WTC11 (cell line): ENCODE results near the gene P3H3. TPM values are rescaled to one million over a fixed set of nuclear protein-coding genes. Genes with fewer than 3 reads are reported as not detected.
A peak's percentile ranks its signal among the peaks of the same experiment; 100 is the strongest.

Experiments
- ATAC-seq: fragments of 200-7000 bp; cut with Tn5 transposase; 2 replicates; pipeline ENCODE4 v1.10.0; 2021; ENCODE audit warnings: mild to moderate bottlenecking, moderate library complexity
- CTCF ChIA-PET: fragments of 300-600 bp; sonication (Branson Sonifier 250); formaldehyde crosslinking; loops from one replicate; lab custom pipeline; 2021; ENCODE audit warnings: antibody characterized with exemption; lab: Charles Lee
- POLR2A ChIA-PET: fragments of 350-600 bp; sonication (Branson Sonifier 250); formaldehyde crosslinking; loops from one replicate; lab custom pipeline; 2021; ENCODE audit warnings: antibody characterized with exemption; lab: Charles Lee
- DNase-seq: peaks from one replicate; pipeline ENCODE4 v3.0.0; 2021; ENCODE audit warnings: low spot score
- H3K27ac Mint-ChIP-seq: 2 replicates; pipeline ENCODE4 v1.8.0; 2021; ENCODE audit warnings: mixed read lengths
- H3K27me3 Mint-ChIP-seq: 2 replicates; pipeline ENCODE4 v1.8.0; 2021; ENCODE audit warnings: low read depth, mild to moderate bottlenecking, moderate library complexity, mixed read lengths
- H3K36me3 Mint-ChIP-seq: 2 replicates; pipeline ENCODE4 v1.8.0; 2021; ENCODE audit warnings: mixed read lengths
- H3K4me1 Mint-ChIP-seq: 2 replicates; pipeline ENCODE4 v1.8.0; 2022; ENCODE audit warnings: mixed read lengths
- H3K4me3 Mint-ChIP-seq: 2 replicates; pipeline ENCODE4 v1.8.0; 2021; ENCODE audit warnings: mild to moderate bottlenecking, moderate library complexity, mixed read lengths
- H3K9me3 Mint-ChIP-seq: 2 replicates; pipeline ENCODE4 v1.8.0; 2021; ENCODE audit warnings: mixed read lengths
- ATF1 ChIP-seq: sonication (generic); formaldehyde crosslinking; IDR thresholded peaks from 2 replicates; pipeline ENCODE4 v1.8.1; 2023; ENCODE audit warnings: mild to moderate bottlenecking, moderate library complexity, missing genetic modification reagents
- CREB1 ChIP-seq: sonication (generic); formaldehyde crosslinking; IDR thresholded peaks from 2 replicates; pipeline ENCODE4 v1.8.0; 2023; ENCODE audit warnings: mild to moderate bottlenecking, missing genetic modification reagents
- CTCF ChIP-seq: fragments of 200-600 bp; IDR thresholded peaks from 2 replicates; pipeline ENCODE4 v1.8.0; 2022; ENCODE audit warnings: antibody characterized with exemption
- ELF4 ChIP-seq: sonication (generic); formaldehyde crosslinking; IDR thresholded peaks from 2 replicates; pipeline ENCODE4 v1.8.1; 2022; ENCODE audit warnings: low read depth, mild to moderate bottlenecking, moderate library complexity, missing genetic modification reagents
- GRHL2 ChIP-seq: fragments of 250-450 bp; sonication (Bioruptor Pico); IDR thresholded peaks from 2 replicates; pipeline ENCODE4 v1.8.0; 2022; ENCODE audit warnings: mild to moderate bottlenecking, moderate library complexity; ENCODE audit not compliant: insufficient replicate concordance, severe bottlenecking
- NFE2L1 ChIP-seq: sonication (generic); formaldehyde crosslinking; IDR thresholded peaks from 2 replicates; pipeline ENCODE4 v1.8.1; 2023; ENCODE audit warnings: missing genetic modification reagents
- NR3C1 ChIP-seq: sonication (generic); formaldehyde crosslinking; conservative IDR thresholded peaks from 2 replicates; pipeline ENCODE4 v1.8.1; 2023; ENCODE audit warnings: low read depth, mild to moderate bottlenecking, missing genetic modification reagents
- OVOL2 ChIP-seq: fragments of 250-450 bp; sonication (Bioruptor Pico); IDR thresholded peaks from 2 replicates; pipeline ENCODE4 v1.9.0; 2021; ENCODE audit warnings: mild to moderate bottlenecking, borderline replicate concordance
- PRRX2 ChIP-seq: fragments of 250-450 bp; sonication (Bioruptor Pico); IDR thresholded peaks from 2 replicates; pipeline ENCODE4 v1.8.0; 2021; ENCODE audit warnings: mild to moderate bottlenecking
- RORB ChIP-seq: fragments of 250-450 bp; sonication (Bioruptor Pico); IDR thresholded peaks from 2 replicates; pipeline ENCODE4 v1.9.0; 2021; ENCODE audit warnings: mild to moderate bottlenecking
- SP1 ChIP-seq: sonication (generic); formaldehyde crosslinking; conservative IDR thresholded peaks from 2 replicates; pipeline ENCODE4 v1.8.1; 2022; ENCODE audit warnings: missing genetic modification reagents
- ZMAT4 ChIP-seq: fragments of 250-450 bp; sonication (Bioruptor Pico); IDR thresholded peaks from 2 replicates; pipeline ENCODE4 v1.9.0; 2021; ENCODE audit warnings: mild to moderate bottlenecking
- total RNA-seq: library from RNA; stranded (reverse); gene quantifications from 3 replicates; pipeline ENCODE4 v1.2.3, GENCODE V29; 2021
- TF ChIP-seq, protein P1 (sequence below): sonication (generic); formaldehyde crosslinking; IDR thresholded peaks from 2 replicates; pipeline ENCODE4 v1.8.1; 2023; ENCODE audit warnings: mild to moderate bottlenecking, missing genetic modification reagents

P3H3 gene
- total RNA-seq, 1 experiment from 2014 or later: 50.7 TPM

DNA sequence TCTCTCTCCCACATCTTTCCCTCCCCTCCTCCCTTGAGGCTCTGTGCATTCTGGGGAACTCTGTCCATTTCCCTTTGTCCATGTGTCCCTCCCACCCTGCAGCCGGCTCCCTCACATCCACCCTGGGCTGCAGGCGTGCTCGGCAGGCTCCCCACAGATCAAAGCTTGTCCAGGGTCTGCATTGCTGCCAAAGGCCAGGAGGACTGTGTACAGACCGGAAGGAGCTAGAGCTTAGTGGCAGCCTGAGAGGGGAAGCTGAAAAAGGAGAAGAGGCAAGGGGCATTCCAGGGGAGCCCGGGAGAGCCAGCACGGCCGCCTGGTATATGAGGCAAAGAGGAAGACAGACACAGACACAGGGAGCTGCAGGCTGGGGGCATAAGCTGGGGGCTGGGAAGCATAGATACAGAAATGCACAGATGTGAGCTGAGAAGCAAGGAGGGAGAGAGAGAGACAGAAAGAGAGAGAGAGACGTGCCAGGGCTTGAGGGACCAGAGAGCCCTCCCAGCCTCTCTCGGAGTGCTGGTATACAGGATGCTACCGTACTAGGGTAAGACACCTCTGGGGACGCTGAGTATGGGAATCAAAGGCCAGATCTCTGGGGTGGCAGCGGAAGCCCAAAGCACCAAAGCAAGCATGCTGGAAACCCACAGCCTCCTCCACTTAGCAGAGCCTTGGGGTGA lies 35.5 kb upstream of the P3H3 start:
- Mint-ChIP-seq H3K4me3 (no peak overlapping the region), H3K27ac (no peak overlapping the region), H3K36me3 (no peaks in the 10 kb centered on the region), H3K4me1 (peaks cover 16% of the 10 kb centered on the region), H3K9me3 (no peaks in the 10 kb centered on the region), H3K27me3 (peaks cover 25% of the 10 kb centered on the region)
- DNase-seq (no peak), ATAC-seq (peak; percentile 11; the same call in 1 of the 2 replicates)
- ChIA-PET POLR2A (interaction anchor here (0.6 to 1.4 kb wide), 3 partner anchors 9 to 380 kb away, joined by 4 to 6 read pairs (median 4); partner anchors contain the start of gene PTMS), CTCF (interaction anchor here (0.8 to 1.5 kb wide), 5 partner anchors 26 to 172 kb away, joined by 3 to 4 read pairs (median 4); no protein-coding TSS in a partner anchor)
- TF ChIP-seq ZMAT4 (CRISPR knock-in tag): no peak

DNA sequence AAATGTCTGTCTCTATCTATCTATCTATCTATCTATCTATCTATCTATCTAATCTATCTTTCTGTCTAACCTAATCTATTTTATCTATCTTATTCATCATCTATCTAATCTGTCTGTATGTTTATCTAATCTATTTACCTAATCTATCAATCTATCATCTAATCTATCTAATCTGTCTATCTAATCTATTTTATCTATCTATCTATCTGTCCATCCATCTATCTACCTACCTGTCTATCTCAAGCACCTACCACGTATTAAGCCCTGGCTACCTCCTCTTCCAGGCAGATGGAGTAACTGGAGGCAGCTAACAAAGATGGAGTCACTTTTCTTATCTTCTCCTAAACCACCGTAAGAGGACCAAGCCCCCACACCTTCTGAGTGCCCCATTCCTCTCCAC lies 33.1 kb upstream of the P3H3 start:
- H3K27ac Mint-ChIP-seq: no peak overlapping the region
- CTCF ChIA-PET: interaction anchor here (1.6 kb wide), 1 partner anchor 30 kb away, joined by 6 read pairs; no protein-coding TSS in a partner anchor
- no peak for ATAC-seq

DNA sequence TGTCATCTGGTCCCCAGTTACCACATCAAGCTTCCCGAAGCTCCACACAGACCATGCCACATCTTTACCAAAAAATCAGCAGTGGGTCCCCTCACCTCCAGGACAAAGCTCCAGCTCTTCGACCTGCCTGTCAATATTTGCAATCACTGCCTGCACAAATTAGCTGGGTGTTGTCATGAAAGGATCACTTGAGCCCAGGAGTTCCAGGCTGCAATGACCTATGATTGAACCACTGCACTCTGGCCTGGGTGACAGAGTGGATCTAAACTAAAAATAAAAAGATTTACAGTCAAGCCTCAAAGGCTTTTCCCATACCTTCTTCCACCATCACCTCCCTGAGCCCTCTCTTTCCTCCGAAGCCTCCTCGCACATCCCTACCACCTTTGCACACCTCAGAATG lies 31.6 kb upstream of the P3H3 start:
- H3K9me3 Mint-ChIP-seq: no peaks in the 10 kb centered on the region
- DNase-seq (no peak), ATAC-seq (no peak)
- peaks cover 7% of the 10 kb centered on the region for H3K4me1 Mint-ChIP-seq
- H3K4me3 Mint-ChIP-seq: no peak overlapping the region
- TF ChIP-seq OVOL2 (CRISPR knock-in tag) (no peak), SP1 (CRISPR knock-in tag) (no peak), GRHL2 (no peak)
- peaks cover 27% of the 10 kb centered on the region for H3K27me3 Mint-ChIP-seq
- H3K36me3 Mint-ChIP-seq: no peaks in the 10 kb centered on the region
- H3K27ac Mint-ChIP-seq: no peak overlapping the region
- CTCF ChIA-PET: interaction anchor here (1.0 to 1.6 kb wide), 2 partner anchors 28 to 30 kb away, joined by 5 to 6 read pairs; partner anchors contain the start of gene PTMS
- POLR2A ChIA-PET: interaction anchor here (1.2 kb wide), 1 partner anchor 25 kb away, joined by 4 read pairs; no protein-coding TSS in a partner anchor

More for the DNA sequence above, 33.1 kb upstream of the P3H3 start:
- Mint-ChIP-seq H3K9me3 (no peaks in the 10 kb centered on the region), H3K4me3 (no peak overlapping the region), H3K27me3 (peaks cover 27% of the 10 kb centered on the region), H3K36me3 (no peaks in the 10 kb centered on the region), H3K4me1 (peaks cover 7% of the 10 kb centered on the region)
- POLR2A ChIA-PET: interaction anchor here (1.2 kb wide), 1 partner anchor 24 kb away, joined by 4 read pairs; no protein-coding TSS in a partner anchor
- TF ChIP-seq, protein P1, sequence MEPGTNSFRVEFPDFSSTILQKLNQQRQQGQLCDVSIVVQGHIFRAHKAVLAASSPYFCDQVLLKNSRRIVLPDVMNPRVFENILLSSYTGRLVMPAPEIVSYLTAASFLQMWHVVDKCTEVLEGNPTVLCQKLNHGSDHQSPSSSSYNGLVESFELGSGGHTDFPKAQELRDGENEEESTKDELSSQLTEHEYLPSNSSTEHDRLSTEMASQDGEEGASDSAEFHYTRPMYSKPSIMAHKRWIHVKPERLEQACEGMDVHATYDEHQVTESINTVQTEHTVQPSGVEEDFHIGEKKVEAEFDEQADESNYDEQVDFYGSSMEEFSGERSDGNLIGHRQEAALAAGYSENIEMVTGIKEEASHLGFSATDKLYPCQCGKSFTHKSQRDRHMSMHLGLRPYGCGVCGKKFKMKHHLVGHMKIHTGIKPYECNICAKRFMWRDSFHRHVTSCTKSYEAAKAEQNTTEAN (CRISPR knock-in tag): no peak
- TF ChIP-seq CTCF (no peak), NFE2L1 (CRISPR knock-in tag) (no peak), ELF4 (no peak), CREB1 (CRISPR knock-in tag) (no peak), NR3C1 (CRISPR knock-in tag) (no peak)
- DNase-seq: no peak

DNA sequence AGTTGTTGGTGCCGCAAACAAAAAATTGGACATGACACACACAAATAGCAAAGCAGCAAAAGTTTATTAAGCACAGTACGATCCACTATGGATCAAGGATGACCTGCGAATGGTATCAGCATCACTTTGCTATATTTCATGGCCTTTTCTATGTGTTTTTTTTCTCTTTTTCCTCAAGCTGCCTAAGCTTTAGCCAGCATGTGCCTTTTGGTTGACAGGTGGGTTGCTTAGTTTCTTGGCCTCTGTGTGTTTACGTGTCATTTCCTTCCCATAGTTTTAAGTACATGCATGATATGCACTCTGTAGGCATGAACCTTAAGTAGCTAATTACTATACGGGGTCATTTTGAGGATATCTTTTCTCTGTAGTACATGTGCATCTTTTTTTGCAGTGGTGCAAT lies 29.1 kb upstream of the P3H3 start:
- peaks cover 2% of the 10 kb centered on the region for H3K36me3 Mint-ChIP-seq
- ATAC-seq: no peak
- no peak for DNase-seq
- H3K27ac Mint-ChIP-seq: no peak overlapping the region
- peaks cover 2% of the 10 kb centered on the region; the same call in 1 of the 2 replicates for H3K4me1 Mint-ChIP-seq
- CTCF ChIA-PET: interaction anchor here (1.2 to 1.5 kb wide), 2 partner anchors 26 to 45 kb away, joined by 3 read pairs; no protein-coding TSS in a partner anchor
- TF ChIP-seq PRRX2 (CRISPR knock-in tag) (no peak), RORB (CRISPR knock-in tag) (no peak), ATF1 (CRISPR knock-in tag) (no peak)
- TF ChIP-seq, all 79 proteins: peak for 0
- Mint-ChIP-seq H3K27me3 (peaks cover 19% of the 10 kb centered on the region), H3K4me3 (no peak overlapping the region), H3K9me3 (peaks cover 2% of the 10 kb centered on the region)
- POLR2A ChIA-PET: no interaction called here
